BJ (cell line): ENCODE data around the gene MAP2K7. TPM values are rescaled to one million over a fixed set of nuclear protein-coding genes. Genes with fewer than 3 reads are reported as not detected.
"Not testable (repeated sequence)": the region's sequence is repeated elsewhere in the genome, so short reads cannot be mapped to it uniquely, and the experiment has no call there.

Experiments
- CTCF ChIA-PET: fragments of 350-600 bp; formaldehyde crosslinking; extraction: SDS; loops from one replicate; lab custom pipeline; 2021; ENCODE audit warnings: antibody characterized with exemption, inconsistent platforms; lab: Yijun Ruan, JAX
- POLR2A ChIA-PET: fragments of 300-600 bp; sonication (Branson Sonifier 250); formaldehyde crosslinking; extraction: SDS; loops from one replicate; lab custom pipeline; 2021; ENCODE audit warnings: antibody characterized with exemption; lab: Charles Lee
- DNase-seq: peaks from one replicate; pipeline ENCODE4 v3.0.0-alpha.2; 2011; ENCODE audit warnings: low read depth
- H3K27me3 ChIP-seq: 2 replicates; pipeline ENCODE4 v1.6.0; 2011; ENCODE audit warnings: low read length; ENCODE audit not compliant: control insufficient read depth, insufficient read depth
- H3K36me3 ChIP-seq: 2 replicates; pipeline ENCODE4 v1.5.1; 2011; ENCODE audit warnings: low read length; ENCODE audit not compliant: control insufficient read depth, insufficient read depth
- H3K4me3 ChIP-seq: 2 replicates; pipeline ENCODE4 v1.5.1; 2011; ENCODE audit warnings: low read depth, mild to moderate bottlenecking, control low read depth, low read length
- polyA plus RNA-seq: library from polyadenylated mRNA; depleted of rRNA; stranded (reverse); fragments of >200 nt; gene quantifications from 2 replicates; pipeline ENCODE4 v1.2.3, GENCODE V29; 2011
- TF ChIP-seq, protein P1 (sequence below): IDR thresholded peaks from 2 replicates; pipeline ENCODE4 v1.5.1; 2011; ENCODE audit warnings: low read depth, mild to moderate bottlenecking, control low read depth, inconsistent platforms, low read length, moderate library complexity; ENCODE audit not compliant: insufficient read depth

MAP2K7 gene
- polyA plus RNA-seq, 1 experiment = 8.0 TPM

DNA sequence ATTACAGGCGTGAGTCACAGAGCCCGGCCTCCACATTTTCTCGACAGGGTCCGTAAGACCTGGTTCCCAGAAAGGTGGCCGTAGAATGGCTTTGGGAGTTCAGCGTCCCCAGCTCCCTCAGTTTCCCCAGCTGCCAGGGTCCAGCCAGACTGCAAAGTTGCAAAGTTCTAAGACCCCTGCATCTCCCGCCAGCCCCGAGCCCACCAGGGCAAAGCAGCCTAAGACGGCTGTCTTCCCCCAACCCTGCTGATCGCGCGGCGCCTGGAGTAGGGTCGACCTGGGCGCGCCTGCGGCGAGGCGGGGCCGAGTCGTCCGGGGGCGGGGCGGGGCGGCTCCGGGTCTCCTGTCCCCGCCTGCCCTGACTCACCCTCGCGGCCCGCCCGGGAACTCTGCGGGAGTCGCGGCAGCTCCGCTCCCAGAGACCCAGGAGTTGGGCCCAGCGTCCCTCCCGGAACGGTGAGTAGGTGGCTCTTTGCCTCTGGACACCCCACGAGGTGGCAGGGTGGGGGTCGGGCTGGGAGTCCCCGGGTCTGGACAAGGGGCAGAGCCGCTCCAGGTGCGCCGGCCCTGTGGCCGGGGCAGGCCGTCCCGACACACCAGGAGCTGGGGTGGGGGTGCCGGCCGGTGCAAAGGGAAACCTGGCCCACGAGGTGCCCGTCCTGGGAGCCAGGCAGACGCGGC is 15.4 kb upstream of the MAP2K7 start, which contains the start of gene LRRC8E:
LRRC8E (plus strand) TSS at position 366 of the 681 bp plus-strand sequence. CDS start 7,094 bp downstream, outside the sequence.
- no peak for DNase-seq
- POLR2A ChIA-PET = interaction anchor here (0.6 kb wide), 1 partner anchor 19 kb away, joined by 4 read pairs; no protein-coding TSS in a partner anchor
- Histone ChIP-seq H3K36me3 (no peaks in the 10 kb centered on the region), H3K4me3 (peak within 1 kb of the TSS; percentile 88), H3K27me3 (no peaks in the 10 kb centered on the region)
- CTCF ChIA-PET = interaction anchor here (1.0 to 5.8 kb wide), 3 partner anchors 15 to 35 kb away, joined by 4 to 24 read pairs (median 5); partner anchors contain the start of gene MAP2K7
- TF ChIP-seq, protein P1, sequence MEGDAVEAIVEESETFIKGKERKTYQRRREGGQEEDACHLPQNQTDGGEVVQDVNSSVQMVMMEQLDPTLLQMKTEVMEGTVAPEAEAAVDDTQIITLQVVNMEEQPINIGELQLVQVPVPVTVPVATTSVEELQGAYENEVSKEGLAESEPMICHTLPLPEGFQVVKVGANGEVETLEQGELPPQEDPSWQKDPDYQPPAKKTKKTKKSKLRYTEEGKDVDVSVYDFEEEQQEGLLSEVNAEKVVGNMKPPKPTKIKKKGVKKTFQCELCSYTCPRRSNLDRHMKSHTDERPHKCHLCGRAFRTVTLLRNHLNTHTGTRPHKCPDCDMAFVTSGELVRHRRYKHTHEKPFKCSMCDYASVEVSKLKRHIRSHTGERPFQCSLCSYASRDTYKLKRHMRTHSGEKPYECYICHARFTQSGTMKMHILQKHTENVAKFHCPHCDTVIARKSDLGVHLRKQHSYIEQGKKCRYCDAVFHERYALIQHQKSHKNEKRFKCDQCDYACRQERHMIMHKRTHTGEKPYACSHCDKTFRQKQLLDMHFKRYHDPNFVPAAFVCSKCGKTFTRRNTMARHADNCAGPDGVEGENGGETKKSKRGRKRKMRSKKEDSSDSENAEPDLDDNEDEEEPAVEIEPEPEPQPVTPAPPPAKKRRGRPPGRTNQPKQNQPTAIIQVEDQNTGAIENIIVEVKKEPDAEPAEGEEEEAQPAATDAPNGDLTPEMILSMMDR = no peak

DNA sequence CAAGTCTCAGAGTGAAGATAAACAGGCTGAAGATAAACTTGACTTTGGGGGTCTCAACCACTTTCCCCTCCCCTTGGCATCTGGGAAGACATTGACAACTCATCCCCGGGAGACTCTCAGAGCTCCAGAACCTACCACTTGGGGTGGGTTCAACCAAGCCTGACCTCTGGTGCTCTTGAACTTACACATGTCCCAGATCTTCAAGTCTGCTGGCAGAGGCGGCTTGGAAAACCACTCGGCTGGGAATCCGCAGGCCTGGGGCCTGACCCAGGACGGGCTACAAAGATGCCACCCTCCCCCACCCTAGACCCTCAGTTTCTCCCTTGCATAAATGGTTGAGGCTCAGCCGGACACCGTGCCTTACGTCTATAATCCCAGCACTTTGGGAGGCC is 14.9 kb upstream of the MAP2K7 start:
- Histone ChIP-seq H3K4me3 (peak overlapping the region; percentile 88), H3K36me3 (no peaks in the 10 kb centered on the region), H3K27me3 (no peaks in the 10 kb centered on the region)
- ChIA-PET POLR2A (no interaction called here), CTCF (interaction anchor here (1.0 kb wide), 1 partner anchor 35 kb away, joined by 4 read pairs; no protein-coding TSS in a partner anchor)
- DNase-seq = no peak
- TF ChIP-seq, protein P1 = no peak

DNA sequence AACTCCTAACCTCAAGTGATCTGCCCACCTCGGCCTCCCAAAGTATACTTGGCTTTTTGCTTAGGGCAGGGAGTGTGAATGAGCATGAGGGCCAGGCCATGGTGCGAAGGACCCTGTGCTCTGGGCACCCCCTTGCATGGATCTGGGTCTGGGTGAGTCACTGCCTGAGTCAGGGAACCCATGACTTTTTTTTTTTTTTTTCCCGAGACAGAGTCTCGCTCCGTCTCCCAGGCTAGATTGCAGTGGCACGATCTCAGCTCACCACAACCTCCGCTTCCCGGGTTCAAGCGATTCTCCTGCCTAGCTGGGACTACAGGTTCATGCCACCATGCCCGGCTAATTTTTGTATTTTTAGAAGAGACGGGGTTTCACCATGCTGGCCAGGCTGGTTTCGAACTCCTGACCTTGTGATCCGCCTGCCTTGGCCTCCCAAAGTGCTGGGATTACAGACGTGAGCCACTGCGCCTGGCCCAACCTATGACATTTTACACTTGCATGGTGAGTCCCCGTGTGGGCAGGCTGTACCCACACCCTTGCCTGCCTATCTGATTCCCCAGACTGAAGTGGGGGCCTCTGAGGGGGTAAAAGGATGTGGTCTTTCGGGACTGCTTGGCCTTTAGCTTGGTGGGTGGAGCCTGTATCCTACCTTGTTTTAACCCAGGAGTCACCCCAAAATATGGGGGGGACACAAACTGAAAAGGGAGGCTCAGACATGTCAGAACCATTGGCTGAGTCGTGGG is 10.1 kb upstream of the MAP2K7 start:
- CTCF ChIA-PET = interaction anchor here (1.8 kb wide), 1 partner anchor 25 kb away, joined by 8 read pairs; no protein-coding TSS in a partner anchor
- DNase-seq, POLR2A ChIA-PET, H3K27me3 ChIP-seq, H3K4me3 ChIP-seq, H3K36me3 ChIP-seq: not testable (repeated sequence)

DNA sequence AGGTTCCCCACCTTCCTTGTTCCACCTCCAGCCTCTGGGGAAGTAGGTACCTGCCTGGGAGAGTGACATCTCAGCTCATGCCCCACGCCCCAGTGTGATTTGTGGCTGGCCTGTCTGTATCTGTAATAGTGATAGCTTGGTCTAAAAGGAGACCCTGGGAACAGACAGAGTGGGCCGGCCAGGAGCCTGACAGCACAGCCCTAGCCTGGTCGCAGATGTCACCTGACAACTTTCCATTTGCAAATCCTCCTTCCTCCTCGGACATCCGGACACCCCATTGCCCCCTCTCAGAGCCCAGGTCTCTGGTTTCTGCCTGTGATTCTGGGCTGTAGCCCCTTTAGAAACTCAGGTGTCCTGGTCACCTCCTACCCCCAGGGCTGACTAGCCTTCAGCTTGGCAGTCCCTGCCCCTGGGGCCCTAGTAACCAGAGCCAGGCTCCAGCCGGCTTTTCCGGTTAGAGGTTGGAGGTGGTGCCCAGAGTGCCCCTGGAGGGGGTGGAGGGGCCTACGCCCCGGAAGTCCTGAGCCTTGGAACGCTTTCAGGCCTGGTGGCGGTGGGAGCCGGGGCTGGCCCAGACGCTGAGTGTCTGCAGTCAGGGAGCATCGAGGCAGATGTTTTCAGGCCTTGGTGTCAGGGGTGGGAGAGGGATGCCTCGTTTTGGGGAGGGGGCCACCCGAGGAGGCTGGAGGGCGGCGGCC is 8.9 kb upstream of the MAP2K7 start:
- POLR2A ChIA-PET = no interaction called here
- no peak for DNase-seq
- CTCF ChIA-PET = interaction anchor here (1.1 to 1.8 kb wide), 2 partner anchors 9 to 26 kb away, joined by 3 to 8 read pairs; partner anchors contain the start of gene MAP2K7

DNA sequence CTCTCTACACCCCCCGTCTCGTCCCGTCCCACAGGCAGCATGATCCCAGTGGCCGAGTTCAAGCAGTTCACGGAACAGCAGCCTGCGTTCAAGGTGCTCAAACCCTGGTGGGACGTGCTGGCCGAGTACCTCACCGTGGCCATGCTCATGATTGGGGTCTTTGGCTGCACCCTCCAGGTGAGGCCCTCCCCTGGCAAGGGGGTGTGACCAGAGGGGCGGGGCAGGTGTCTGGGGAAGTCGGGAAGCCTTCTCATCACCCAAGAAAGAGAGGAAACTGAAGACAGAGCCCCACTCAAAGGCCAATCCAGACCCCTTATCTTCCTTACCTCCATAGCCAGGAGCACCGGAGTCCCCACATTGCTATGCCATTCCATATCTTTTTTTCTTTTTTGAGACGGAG is 8.1 kb upstream of the MAP2K7 start:
- DNase-seq = no peak
- POLR2A ChIA-PET = no interaction called here
- TF ChIP-seq, protein P1 = no peak

More for the DNA sequence above, 8.9 kb upstream of the MAP2K7 start:
- Histone ChIP-seq H3K4me3 (no peak overlapping the region), H3K36me3 (no peaks in the 10 kb centered on the region; the same call in 1 of the 2 replicates), H3K27me3 (no peaks in the 10 kb centered on the region)
- TF ChIP-seq, protein P1 = no peak

More for the DNA sequence above, 8.1 kb upstream of the MAP2K7 start:
- CTCF ChIA-PET = no interaction called here
- H3K36me3 ChIP-seq = peaks cover 4% of the 10 kb centered on the region
- no peak overlapping the region for H3K4me3 ChIP-seq
- no peaks in the 10 kb centered on the region for H3K27me3 ChIP-seq
